GM23248 (cell line): ENCODE measurements around the gene HABP2. TPM values are rescaled to one million over a fixed set of nuclear protein-coding genes. Genes with fewer than 3 reads are reported as not detected.

Experiments used
- DNase-seq: peaks from one replicate; pipeline ENCODE4 v3.0.0-alpha.2; 2015
- H2AFZ ChIP-seq: fragments of 200-600 bp; sonication (generic); 2 replicates; pipeline ENCODE4 v1.6.1; 2016; ENCODE audit warnings: antibody characterized with exemption
- H3F3A ChIP-seq: fragments of 200-600 bp; sonication (generic); 2 replicates; pipeline ENCODE4 v1.6.1; 2016; ENCODE audit warnings: mild to moderate bottlenecking, antibody characterized with exemption, mixed run types; ENCODE audit not compliant: insufficient read depth
- H3K27ac ChIP-seq: fragments of 200-600 bp; sonication (generic); 2 replicates; pipeline ENCODE4 v1.5.1; 2016; ENCODE audit warnings: mild to moderate bottlenecking
- H3K27me3 ChIP-seq: fragments of 200-600 bp; sonication (generic); replicated peaks from 2 replicates; pipeline ENCODE4 v1.6.1; 2016; ENCODE audit warnings: mild to moderate bottlenecking; ENCODE audit not compliant: insufficient read depth
- H3K36me3 ChIP-seq: fragments of 200-600 bp; sonication (generic); 2 replicates; pipeline ENCODE4 v1.6.1; 2016; ENCODE audit warnings: low read depth, mild to moderate bottlenecking
- H3K4me1 ChIP-seq: fragments of 200-600 bp; sonication (generic); 2 replicates; pipeline ENCODE4 v1.6.1; 2016; ENCODE audit warnings: mild to moderate bottlenecking; ENCODE audit not compliant: insufficient read depth
- H3K4me2 ChIP-seq: fragments of 200-600 bp; sonication (generic); one replicate; pipeline ENCODE4 v1.6.1; 2016; ENCODE audit warnings: mild to moderate bottlenecking; ENCODE audit not compliant: unreplicated experiment
- H3K4me3 ChIP-seq: fragments of 200-600 bp; sonication (generic); 2 replicates; pipeline ENCODE4 v1.5.1; 2016; ENCODE audit warnings: mild to moderate bottlenecking
- H3K79me2 ChIP-seq: fragments of 200-600 bp; sonication (generic); 2 replicates; pipeline ENCODE4 v1.6.1; 2016; ENCODE audit warnings: mild to moderate bottlenecking; ENCODE audit not compliant: insufficient read depth
- H3K9ac ChIP-seq: fragments of 200-600 bp; sonication (generic); 2 replicates; pipeline ENCODE4 v1.6.1; 2016; ENCODE audit warnings: mild to moderate bottlenecking
- H3K9me2 ChIP-seq: fragments of 200-600 bp; sonication (generic); 2 replicates; pipeline ENCODE4 v1.6.1; 2016; ENCODE audit warnings: mixed run types, mild to moderate bottlenecking, moderate library complexity; ENCODE audit not compliant: insufficient read depth
- H3K9me3 ChIP-seq: fragments of 200-600 bp; sonication (generic); one replicate; pipeline ENCODE4 v1.6.1; 2017; ENCODE audit warnings: low read depth
- H4K20me1 ChIP-seq: fragments of 200-600 bp; sonication (generic); 2 replicates; pipeline ENCODE4 v1.6.0; 2016; ENCODE audit not compliant: insufficient read depth
- EZH2 ChIP-seq: fragments of 200-600 bp; sonication (generic); IDR thresholded peaks from 2 replicates; pipeline ENCODE4 v1.6.1; 2018; ENCODE audit warnings: antibody characterized with exemption, mild to moderate bottlenecking; ENCODE audit not compliant: insufficient read depth, poor library complexity, severe bottlenecking
- EZH2phosphoT487 ChIP-seq: fragments of 200-600 bp; sonication (generic); IDR thresholded peaks from 2 replicates; pipeline ENCODE4 v1.6.1; 2018; ENCODE audit warnings: antibody characterized with exemption, moderate library complexity, mild to moderate bottlenecking, low read depth; ENCODE audit not compliant: insufficient read depth
- WGBS, 2 experiments: methylation state at CpG; one replicate each; pipeline ENCODE4 v1.1.6; 2015 to 2017; ENCODE audit warnings: low lambda C conversion rate in 2 of 2, low coverage in 1 of 2; ENCODE audit errors: missing lambda C conversion rate in 2 of 2; 5-methylcytosine and 5-hydroxymethylcytosine counted together
- in situ Hi-C: fragments of 300-500 bp; cut with MboI; formaldehyde crosslinking; loops from 2 replicates; pipeline ENCODE4 v1.15.0; 2020
- polyA plus RNA-seq: library from polyadenylated mRNA; unstranded; fragments of >200 nt; fragmentation: Nextera tagmentation; extraction: Ambion mirVana; gene quantifications from 2 replicates; pipeline ENCODE4 v1.2.1, GENCODE V29; 2016
- total RNA-seq: library from RNA; depleted of rRNA; stranded (reverse); fragments of >200 nt; shearing (Covaris generic); gene quantifications from 2 replicates; pipeline ENCODE4 v1.2.3, GENCODE V29; 2014

HABP2 gene
- total and polyA plus RNA-seq, 2 experiments from 2014 or later, result not detected

- TF ChIP-seq EZH2phosphoT487 (no peak), EZH2 (no peak)
- Histone ChIP-seq H3K4me3 (no peak overlapping the region), H3F3A (0 out of 2 replicates have a peak, but pooled peaks cover 6% of the 10 kb centered on the region), H3K79me2 (no peaks in the 10 kb centered on the region), H2AFZ (no peak overlapping the region), H3K9ac (no peak overlapping the region), H3K9me3 (no peaks in the 10 kb centered on the region), H3K4me2 (no peak overlapping the region), H3K27me3 (no peaks in the 10 kb centered on the region), H3K27ac (no peak overlapping the region), H3K36me3 (no peaks in the 10 kb centered on the region), H4K20me1 (no peaks in the 10 kb centered on the region), H3K9me2 (no peaks in the 10 kb centered on the region), H3K4me1 (peaks cover 22% of the 10 kb centered on the region)
- WGBS, 2 experiments, result 49 to 53% methylated on average over 5 of the region's 5 CpGs
- in situ Hi-C loops, result loop anchor here (10.0 kb wide), 1 partner anchor 123 kb away; no protein-coding TSS in a partner anchor
- DNase-seq, result no peak
These were observed 35.0 kb upstream of the HABP2 start for GRCh38 chr10:113517901-113518260.

GRCh38 chr10:113518415-113518814 lies 34.4 kb upstream of the HABP2 start:
- Histone ChIP-seq H3K9me3 (no peaks in the 10 kb centered on the region), H3K27ac (no peak overlapping the region), H3K9ac (no peak overlapping the region), H3K4me1 (peaks cover 27% of the 10 kb centered on the region), H2AFZ (no peak overlapping the region), H3K36me3 (no peaks in the 10 kb centered on the region), H4K20me1 (no peaks in the 10 kb centered on the region), H3K79me2 (no peaks in the 10 kb centered on the region), H3K4me2 (no peak overlapping the region), H3K9me2 (no peaks in the 10 kb centered on the region), H3K27me3 (no peaks in the 10 kb centered on the region), H3F3A (0 out of 2 replicates have a peak, but pooled peaks cover 6% of the 10 kb centered on the region), H3K4me3 (no peak overlapping the region)
- TF ChIP-seq EZH2phosphoT487, result no peak
- TF ChIP-seq EZH2, result no peak
- in situ Hi-C loops, result loop anchor here (10.0 kb wide), 1 partner anchor 124 kb away; no protein-coding TSS in a partner anchor
- no peak for DNase-seq
- 88% methylated on average over 3 of the region's 3 CpGs for WGBS, 2 experiments

- peaks cover 29% of the 10 kb centered on the region for H3K4me1 ChIP-seq
- no peaks in the 10 kb centered on the region for H3K9me3 ChIP-seq
- no peak overlapping the region for H3K4me3 ChIP-seq
- H3K27me3 ChIP-seq, result no peaks in the 10 kb centered on the region
- no peak overlapping the region for H2AFZ ChIP-seq
- H3K9me2 ChIP-seq, result no peaks in the 10 kb centered on the region
- WGBS, 2 experiments, result 79 to 81% methylated on average over 10 of the region's 10 CpGs
- in situ Hi-C loops, result loop anchor here (10.0 kb wide), 1 partner anchor 124 kb away; no protein-coding TSS in a partner anchor
- H3K9ac ChIP-seq, result no peak overlapping the region
- no peak for TF ChIP-seq EZH2phosphoT487
- no peak for TF ChIP-seq EZH2
- H3F3A ChIP-seq, result 0 out of 2 replicates have a peak, but pooled peaks cover 6% of the 10 kb centered on the region
- H3K36me3 ChIP-seq, result no peaks in the 10 kb centered on the region
- no peak overlapping the region for H3K27ac ChIP-seq
- H3K4me2 ChIP-seq, result no peak overlapping the region
- no peaks in the 10 kb centered on the region for H3K79me2 ChIP-seq
- no peak for DNase-seq
- no peaks in the 10 kb centered on the region for H4K20me1 ChIP-seq
These were observed 33.8 kb upstream of the HABP2 start for GRCh38 chr10:113518816-113519591.

- Histone ChIP-seq H3K27me3 (no peaks in the 10 kb centered on the region), H3K9me2 (no peaks in the 10 kb centered on the region), H3K27ac (no peak overlapping the region), H3K36me3 (no peaks in the 10 kb centered on the region), H3K4me2 (no peak overlapping the region), H3K4me3 (no peak overlapping the region), H3K9me3 (no peaks in the 10 kb centered on the region), H3K4me1 (peaks cover 29% of the 10 kb centered on the region), H3F3A (0 out of 2 replicates have a peak, but pooled peaks cover 6% of the 10 kb centered on the region), H4K20me1 (no peaks in the 10 kb centered on the region), H2AFZ (no peak overlapping the region), H3K9ac (no peak overlapping the region), H3K79me2 (no peaks in the 10 kb centered on the region)
- no peak for TF ChIP-seq EZH2phosphoT487
- TF ChIP-seq EZH2, result no peak
- WGBS, 2 experiments, result 86% methylated on average over 10 of the region's 10 CpGs
- in situ Hi-C loops, result loop anchor here (10.0 kb wide), 1 partner anchor 125 kb away; no protein-coding TSS in a partner anchor
- no peak for DNase-seq
These were observed 33.2 kb upstream of the HABP2 start for GRCh38 chr10:113519681-113520115.
